Naive thymus-derived CD4-positive, alpha-beta T cell (primary cell): ENCODE results near the gene CACNA1C. TPM values are rescaled to one million over a fixed set of nuclear protein-coding genes. Genes with fewer than 3 reads are reported as not detected.

Experiments used
- ATAC-seq: fragments of 150-1000 bp; cut with Tn5 transposase; 2 replicates; pipeline ENCODE4 v1.10.0; 2021; ENCODE audit warnings: mild to moderate bottlenecking, moderate library complexity
- CTCF ChIA-PET: fragments of 350-600 bp; sonication (Branson Sonifier 250); formaldehyde crosslinking; loops from one replicate; lab custom pipeline; 2021; ENCODE audit warnings: antibody characterized with exemption; lab: Charles Lee
- POLR2A ChIA-PET: fragments of 350-600 bp; sonication (Branson Sonifier 250); formaldehyde crosslinking; loops from one replicate; lab custom pipeline; 2021; ENCODE audit warnings: antibody characterized with exemption, inconsistent platforms; lab: Charles Lee
- DNase-seq, 9 donors: peaks; one replicate each; pipeline versions ENCODE4 v3.0.0 to v3.0.0-alpha.2; 2020 to 2022; ENCODE audit warnings: mixed read lengths in 1 of 9
- H3K27ac ChIP-seq: one replicate; pipeline ENCODE4 v1.7.0; 2013; ENCODE audit warnings: mild to moderate bottlenecking, low read depth, low read length, moderate library complexity
- H3K27me3 ChIP-seq, 2 donors: one replicate each; pipeline ENCODE4 v1.7.0; 2013; ENCODE audit warnings: low read length in 2 of 2, mild to moderate bottlenecking in 2 of 2, moderate library complexity in 2 of 2; ENCODE audit not compliant: control insufficient read depth in 2 of 2, insufficient read depth in 2 of 2
- H3K36me3 ChIP-seq, 3 experiments: 1 replicate in 2 of 3; 2 replicates in 1 of 3; pipeline ENCODE4 v1.7.0; 2013; ENCODE audit warnings: low read length in 3 of 3, mild to moderate bottlenecking in 3 of 3, moderate library complexity in 1 of 3; ENCODE audit not compliant: insufficient read depth in 3 of 3, control insufficient read depth in 2 of 3
- H3K4me1 ChIP-seq, 2 donors: one replicate each; pipeline ENCODE4 v1.7.0; 2013; ENCODE audit warnings: low read length in 2 of 2, mild to moderate bottlenecking in 2 of 2, moderate library complexity in 1 of 2; ENCODE audit not compliant: control insufficient read depth in 2 of 2, insufficient read depth in 2 of 2
- H3K4me3 ChIP-seq: 2 replicates; pipeline ENCODE4 v1.7.0; 2013; ENCODE audit warnings: mild to moderate bottlenecking, low read length
- H3K9me3 ChIP-seq, 3 experiments: 1 replicate in 2 of 3; 2 replicates in 1 of 3; pipeline ENCODE4 v1.7.0; 2013; ENCODE audit warnings: low read length in 3 of 3; ENCODE audit not compliant: control insufficient read depth in 2 of 3
- H3K27ac Mint-ChIP-seq, 9 donors: one replicate each; pipeline ENCODE4 v1.8.0; 2020 to 2022; ENCODE audit warnings: mixed read lengths in 9 of 9, mild to moderate bottlenecking in 8 of 9, moderate library complexity in 5 of 9, inconsistent platforms in 2 of 9
- H3K27me3 Mint-ChIP-seq, 5 donors: one replicate each; pipeline ENCODE4 v1.8.0; 2021 to 2022; ENCODE audit warnings: mixed read lengths in 5 of 5, mild to moderate bottlenecking in 1 of 5
- H3K36me3 Mint-ChIP-seq, 5 donors: one replicate each; pipeline ENCODE4 v1.8.0; 2020 to 2022; ENCODE audit warnings: mixed read lengths in 5 of 5, mild to moderate bottlenecking in 3 of 5, inconsistent platforms in 1 of 5
- H3K4me1 Mint-ChIP-seq, 7 donors: one replicate each; pipeline ENCODE4 v1.8.0; 2020 to 2022; ENCODE audit warnings: mixed read lengths in 7 of 7, mild to moderate bottlenecking in 3 of 7, inconsistent platforms in 1 of 7
- H3K4me3 Mint-ChIP-seq, 10 donors: one replicate each; pipeline ENCODE4 v1.8.0; 2020 to 2022; ENCODE audit warnings: mild to moderate bottlenecking in 10 of 10, mixed read lengths in 10 of 10, moderate library complexity in 6 of 10, inconsistent platforms in 2 of 10
- H3K9me3 Mint-ChIP-seq, 11 donors: one replicate each; pipeline ENCODE4 v1.8.0; 2020 to 2022; ENCODE audit warnings: mixed read lengths in 11 of 11, mild to moderate bottlenecking in 4 of 11, inconsistent platforms in 1 of 11, moderate library complexity in 1 of 11
- intact Hi-C, 2 donors: fragments of 100-400 bp; cut with micrococcal nuclease; formaldehyde crosslinking; loops; one replicate each; pipeline ENCODE4 v1.15.1; 2023
- polyA plus RNA-seq, 2 donors: library from polyadenylated mRNA; unstranded; fragments of 300-500 nt; fragmentation: Illumina TruSeq; gene quantifications; one replicate each; pipeline ENCODE4 v1.2.3, GENCODE V29; 2021
- total RNA-seq, 6 experiments: library from RNA in 5 of 6; stranded (reverse) in 5 of 6; gene quantifications; 1 replicate in 5 of 6; 2 replicates in 1 of 6; pipeline ENCODE4 v1.2.3 and lab custom pipeline; 2021 to 2026

Gene CACNA1C
- total and polyA plus RNA-seq, 7 experiments from 2014 or later: 0.04 to 0.48 (median 0.08) TPM

DNA sequence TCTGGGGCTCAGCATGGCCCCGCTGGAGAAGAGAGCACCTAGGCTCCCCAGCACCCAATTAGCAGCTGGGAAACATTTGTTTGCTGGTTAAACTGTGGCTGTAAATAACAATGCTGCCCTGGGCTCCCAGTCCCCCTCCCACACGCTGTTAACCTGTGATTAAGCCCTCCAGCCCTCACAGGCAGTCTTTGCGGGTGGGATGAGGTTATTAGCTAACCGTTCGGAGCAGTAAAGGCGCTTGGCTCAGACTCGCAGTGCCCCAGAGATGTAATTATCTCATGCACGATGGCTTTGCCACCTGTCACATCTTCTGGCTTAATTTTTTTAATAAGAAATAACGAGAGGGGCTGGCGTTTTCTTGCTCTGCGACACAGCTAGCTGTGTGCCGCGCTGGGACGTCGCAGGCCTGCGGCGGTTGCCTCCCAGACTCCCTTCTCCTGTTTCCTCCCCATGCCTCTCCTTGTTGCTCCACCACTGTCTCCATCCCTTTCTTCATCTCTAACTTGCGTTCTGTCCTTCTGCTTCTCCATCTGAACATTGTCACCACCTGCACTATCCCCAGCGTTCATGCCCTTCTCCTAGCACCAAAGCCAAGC is 502.8 kb downstream of the CACNA1C start:
- no peaks in the 10 kb centered on the region for H3K36me3 Mint-ChIP-seq
- intact Hi-C loops: no loop called here
- CTCF ChIA-PET: no interaction called here
- Histone ChIP-seq H3K4me3 (no peak overlapping the region), H3K27me3 (no peaks in the 10 kb centered on the region), H3K27ac (no peak overlapping the region), H3K36me3 (no peaks in the 10 kb centered on the region), H3K9me3 (no peaks in the 10 kb centered on the region), H3K4me1 (no peaks in the 10 kb centered on the region)
- H3K4me3 Mint-ChIP-seq: no peak overlapping the region
- DNase-seq (no peak), ATAC-seq (no peak)
- H3K27me3 Mint-ChIP-seq: peaks cover 0 to 12% (median 10%) of the 10 kb centered on the region in 5 donors
- no peak overlapping the region for H3K27ac Mint-ChIP-seq
- POLR2A ChIA-PET: no interaction called here
- peaks cover 0 to 3% (median 0%) of the 10 kb centered on the region in 11 donors for H3K9me3 Mint-ChIP-seq
- H3K4me1 Mint-ChIP-seq: no peaks in the 10 kb centered on the region

- H3K4me3 Mint-ChIP-seq: no peak overlapping the region
- Histone ChIP-seq H3K4me1 (no peaks in the 10 kb centered on the region), H3K27ac (no peak overlapping the region), H3K36me3 (no peaks in the 10 kb centered on the region), H3K4me3 (no peak overlapping the region), H3K27me3 (no peaks in the 10 kb centered on the region), H3K9me3 (no peaks in the 10 kb centered on the region)
- ATAC-seq (no peak), DNase-seq (no peak)
- POLR2A ChIA-PET: no interaction called here
- CTCF ChIA-PET: no interaction called here
- H3K27ac Mint-ChIP-seq: no peak overlapping the region
- intact Hi-C loops: no loop called here
- H3K9me3 Mint-ChIP-seq: peaks cover 0 to 3% (median 0%) of the 10 kb centered on the region in 11 donors
- H3K27me3 Mint-ChIP-seq: peaks cover 0 to 16% (median 12%) of the 10 kb centered on the region in 5 donors
- H3K36me3 Mint-ChIP-seq: no peaks in the 10 kb centered on the region
- H3K4me1 Mint-ChIP-seq: no peaks in the 10 kb centered on the region
These were observed 504.8 kb downstream of the CACNA1C start for GRCh38 chr12:2557597-2557996.

DNA sequence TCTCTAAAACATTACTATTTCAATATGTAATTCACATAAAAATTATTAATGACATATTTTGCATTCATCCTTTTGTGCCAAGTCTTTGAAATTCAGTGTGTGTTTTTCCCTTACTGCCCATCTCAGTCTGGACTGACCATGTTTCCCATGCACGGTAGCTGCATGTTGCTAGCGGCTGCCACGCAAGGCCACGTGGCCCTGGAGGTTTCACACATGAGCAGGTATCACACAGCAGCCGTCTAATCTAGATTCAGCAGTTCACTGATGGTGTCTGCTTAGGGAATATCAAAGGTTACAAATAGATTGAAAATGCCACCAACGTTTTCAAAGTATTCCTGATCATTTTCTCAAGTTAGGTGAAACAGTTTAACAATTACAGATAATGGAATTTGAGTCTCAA is 507.1 kb downstream of the CACNA1C start:
- ChIA-PET POLR2A (no interaction called here), CTCF (no interaction called here)
- H3K27ac ChIP-seq: no peak overlapping the region
- Mint-ChIP-seq H3K9me3 (peaks cover 0 to 3% (median 0%) of the 10 kb centered on the region in 11 donors), H3K36me3 (no peaks in the 10 kb centered on the region), H3K4me3 (no peak overlapping the region), H3K4me1 (no peaks in the 10 kb centered on the region), H3K27ac (no peak overlapping the region), H3K27me3 (peaks cover 0 to 16% (median 12%) of the 10 kb centered on the region in 5 donors)
- H3K27me3 ChIP-seq: no peaks in the 10 kb centered on the region
- no peaks in the 10 kb centered on the region for H3K9me3 ChIP-seq
- intact Hi-C loops: no loop called here
- no peak overlapping the region for H3K4me3 ChIP-seq
- no peaks in the 10 kb centered on the region for H3K36me3 ChIP-seq
- no peaks in the 10 kb centered on the region for H3K4me1 ChIP-seq
- ATAC-seq: no peak
- DNase-seq: no peak

GRCh38 chr12:2560356-2560755 is 507.6 kb downstream of the CACNA1C start:
- Mint-ChIP-seq H3K4me1 (no peaks in the 10 kb centered on the region), H3K36me3 (no peaks in the 10 kb centered on the region), H3K27ac (no peak overlapping the region), H3K27me3 (peaks cover 0 to 16% (median 12%) of the 10 kb centered on the region in 5 donors), H3K9me3 (peaks cover 0 to 3% (median 0%) of the 10 kb centered on the region in 11 donors), H3K4me3 (no peak overlapping the region)
- intact Hi-C loops: no loop called here
- H3K4me1 ChIP-seq: no peaks in the 10 kb centered on the region
- ChIA-PET CTCF (no interaction called here), POLR2A (no interaction called here)
- ATAC-seq: no peak
- no peak overlapping the region for H3K4me3 ChIP-seq
- no peaks in the 10 kb centered on the region for H3K9me3 ChIP-seq
- no peak overlapping the region for H3K27ac ChIP-seq
- H3K27me3 ChIP-seq: no peaks in the 10 kb centered on the region
- DNase-seq: no peak
- no peaks in the 10 kb centered on the region for H3K36me3 ChIP-seq

DNA sequence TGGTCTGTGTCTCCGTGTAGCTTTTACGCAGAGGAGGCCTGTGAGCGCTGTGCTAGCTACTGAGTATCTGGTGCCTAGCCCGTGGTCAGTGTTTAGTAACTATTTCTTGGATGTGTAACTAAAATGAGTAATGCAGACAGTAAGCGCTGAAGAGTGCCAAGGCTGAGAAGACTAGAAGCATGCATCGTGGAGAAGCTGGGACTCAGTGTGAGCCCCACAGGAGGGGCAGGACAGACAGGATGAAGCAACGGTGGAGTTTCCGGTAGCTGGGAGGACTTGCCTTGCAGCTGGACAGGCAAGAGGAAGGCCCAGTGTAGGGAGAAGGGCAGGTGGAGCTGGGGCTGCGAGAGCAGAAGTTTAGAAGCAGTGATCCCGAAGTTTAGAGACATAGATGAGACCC is 508.6 kb downstream of the CACNA1C start:
- H3K27me3 ChIP-seq: no peaks in the 10 kb centered on the region
- H3K36me3 Mint-ChIP-seq: no peaks in the 10 kb centered on the region
- POLR2A ChIA-PET: no interaction called here
- DNase-seq (no peak), ATAC-seq (no peak)
- peaks cover 0 to 16% (median 8%) of the 10 kb centered on the region in 5 donors for H3K27me3 Mint-ChIP-seq
- H3K9me3 ChIP-seq: no peaks in the 10 kb centered on the region
- H3K4me3 Mint-ChIP-seq: no peak overlapping the region
- intact Hi-C loops: no loop called here
- H3K36me3 ChIP-seq: no peaks in the 10 kb centered on the region
- H3K9me3 Mint-ChIP-seq: no peaks in the 10 kb centered on the region
- H3K4me3 ChIP-seq: no peak overlapping the region
- H3K4me1 ChIP-seq: no peaks in the 10 kb centered on the region
- no peak overlapping the region for H3K27ac Mint-ChIP-seq
- CTCF ChIA-PET: no interaction called here
- H3K4me1 Mint-ChIP-seq: no peaks in the 10 kb centered on the region
- no peak overlapping the region for H3K27ac ChIP-seq

DNA sequence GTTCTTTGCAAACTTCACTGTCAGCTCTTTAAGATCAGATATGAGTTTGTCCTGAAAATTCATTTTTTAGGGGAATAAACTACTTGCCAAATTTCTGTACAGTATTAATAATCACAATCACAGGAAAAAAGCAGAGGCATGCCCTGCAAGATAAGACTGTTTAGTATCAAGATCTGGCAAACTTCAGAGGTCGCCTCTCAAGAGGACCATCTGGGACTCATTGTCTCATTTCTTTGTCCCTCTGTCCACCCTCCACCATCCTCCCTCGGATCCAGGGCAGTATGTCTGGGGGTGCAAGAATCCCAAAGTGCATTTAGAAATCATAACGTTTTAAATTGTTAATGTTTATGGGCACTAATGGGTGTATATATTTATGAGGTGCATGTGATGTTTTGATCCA is 509.6 kb downstream of the CACNA1C start:
- Histone ChIP-seq H3K4me3 (no peak overlapping the region), H3K27ac (no peak overlapping the region), H3K4me1 (no peaks in the 10 kb centered on the region), H3K9me3 (no peaks in the 10 kb centered on the region), H3K27me3 (no peaks in the 10 kb centered on the region), H3K36me3 (no peaks in the 10 kb centered on the region)
- H3K27me3 Mint-ChIP-seq: peaks cover 0 to 11% (median 4%) of the 10 kb centered on the region in 5 donors
- no peak for DNase-seq
- intact Hi-C loops: no loop called here
- H3K4me1 Mint-ChIP-seq: no peaks in the 10 kb centered on the region
- no peaks in the 10 kb centered on the region for H3K9me3 Mint-ChIP-seq
- H3K36me3 Mint-ChIP-seq: no peaks in the 10 kb centered on the region
- CTCF ChIA-PET: interaction anchor here (0.7 kb wide), 1 partner anchor 35 kb away, joined by 3 read pairs; no protein-coding TSS in a partner anchor
- POLR2A ChIA-PET: no interaction called here
- H3K4me3 Mint-ChIP-seq: no peak overlapping the region
- ATAC-seq: no peak
- no peak overlapping the region for H3K27ac Mint-ChIP-seq

GRCh38 chr12:2563709-2564108 is 510.9 kb downstream of the CACNA1C start:
- H3K27ac Mint-ChIP-seq: no peak overlapping the region
- intact Hi-C loops: no loop called here
- ChIA-PET POLR2A (no interaction called here), CTCF (no interaction called here)
- Histone ChIP-seq H3K4me3 (no peak overlapping the region), H3K27me3 (no peaks in the 10 kb centered on the region), H3K27ac (no peak overlapping the region), H3K4me1 (no peaks in the 10 kb centered on the region), H3K9me3 (no peaks in the 10 kb centered on the region), H3K36me3 (no peaks in the 10 kb centered on the region)
- no peaks in the 10 kb centered on the region for H3K36me3 Mint-ChIP-seq
- no peaks in the 10 kb centered on the region for H3K4me1 Mint-ChIP-seq
- no peaks in the 10 kb centered on the region for H3K9me3 Mint-ChIP-seq
- no peak overlapping the region for H3K4me3 Mint-ChIP-seq
- ATAC-seq (no peak), DNase-seq (no peak)
- H3K27me3 Mint-ChIP-seq: peaks cover 0 to 6% (median 0%) of the 10 kb centered on the region in 5 donors
